Uterus (tissue), 2 donors: ENCODE data around the gene ATG13.

Experiments used
- CTCF ChIP-seq, 4 experiments: fragments of 200-600 bp in 2 of 4; fragments of 450-650 bp in 2 of 4; sonication (generic) in 2 of 4; IDR thresholded peaks; one replicate each; pipeline ENCODE4 v1.5.1; 2016 to 2019; ENCODE audit warnings: antibody characterized with exemption in 4 of 4, mild to moderate bottlenecking in 2 of 4, moderate library complexity in 1 of 4
- POLR2A ChIP-seq, 2 donors: fragments of 450-650 bp; IDR thresholded peaks; one replicate each; pipeline ENCODE4 v1.6.1; 2016; ENCODE audit warnings: antibody characterized with exemption in 2 of 2, mild to moderate bottlenecking in 1 of 2, moderate library complexity in 1 of 2

GRCh38 chr11:46617972-46618314 is 590 bp downstream of the ATG13 start:
- TF ChIP-seq CTCF (IDR thresholded peaks at IDR 0.05) (no peak), POLR2A (IDR thresholded peaks at IDR 0.05) (no peak)
